Kidney epithelial cell (primary cell): Measurements from ENCODE around the gene VPS33A. TPM values are rescaled to one million over a fixed set of nuclear protein-coding genes. Genes with fewer than 3 reads are reported as not detected.
A peak's percentile ranks its signal among the peaks of the same experiment; 100 is the strongest.

Experiments
- DNase-seq: peaks from one replicate; pipeline ENCODE4 v3.0.0-alpha.2; 2010; ENCODE audit warnings: low read depth
- H3K27me3 ChIP-seq: 2 replicates; pipeline ENCODE4 v1.6.0; 2011; ENCODE audit warnings: low read length; ENCODE audit not compliant: control insufficient read depth, insufficient read depth
- H3K36me3 ChIP-seq: 2 replicates; pipeline ENCODE4 v1.5.1; 2011; ENCODE audit warnings: low read length; ENCODE audit not compliant: control insufficient read depth, insufficient read depth
- H3K4me3 ChIP-seq: 2 replicates; pipeline ENCODE4 v1.5.1; 2011; ENCODE audit warnings: low read depth, mild to moderate bottlenecking, control low read depth, low read length
- CTCF ChIP-seq: IDR thresholded peaks from 2 replicates; pipeline ENCODE4 v1.5.1; 2011; ENCODE audit warnings: mild to moderate bottlenecking, moderate library complexity, low read length, control low read depth, inconsistent platforms; ENCODE audit not compliant: insufficient read depth, poor library complexity, severe bottlenecking
- total RNA-seq: library from RNA; depleted of rRNA; stranded (reverse); fragments of >200 nt; gene quantifications from 2 replicates; pipeline ENCODE4 v1.2.3, GENCODE V29; 2015

VPS33A gene
- total RNA-seq = 21.7 and 26.3 TPM in 2 replicates

GRCh38 chr12:122266230-122266901, at the start of gene VPS33A:
Gene VPS33A, minus strand, starts transcription at chr12:122266494. Its CDS starts 86 bp downstream, at chr12:122266408.
- peak; percentile 93 for DNase-seq
- Histone ChIP-seq H3K4me3 (peak within 1 kb of the TSS; percentile 98), H3K36me3 (no peaks in the 10 kb centered on the region), H3K27me3 (no peaks in the 10 kb centered on the region)
- no peak for TF ChIP-seq CTCF

GRCh38 chr12:122312926-122313325, 46.6 kb upstream of the VPS33A start:
- H3K36me3 ChIP-seq = peaks cover 1% of the 10 kb centered on the region
- no peak for TF ChIP-seq CTCF
- no peak overlapping the region for H3K4me3 ChIP-seq
- no peak for DNase-seq
- no peaks in the 10 kb centered on the region for H3K27me3 ChIP-seq

DNA sequence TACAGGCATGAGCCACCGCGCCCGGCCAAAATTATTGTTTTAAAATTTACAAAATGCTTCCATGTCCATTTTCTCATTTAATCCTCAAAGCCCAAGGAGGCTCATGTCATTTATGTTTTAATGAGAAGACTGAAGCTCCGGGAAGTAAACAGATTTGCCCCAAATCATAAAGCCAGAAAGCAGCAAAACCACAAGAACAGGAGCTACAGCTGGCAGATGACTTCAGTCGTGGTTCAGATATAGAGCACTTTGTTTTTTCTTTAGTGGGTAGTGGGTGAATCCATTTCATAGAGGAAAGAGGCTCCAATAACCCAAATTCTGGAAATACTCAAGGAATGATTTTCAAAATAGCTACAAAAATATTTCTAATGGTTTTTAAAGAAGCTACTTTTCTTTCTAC, 45.4 kb upstream of the VPS33A start:
- Histone ChIP-seq H3K27me3 (no peaks in the 10 kb centered on the region), H3K36me3 (peaks cover 1% of the 10 kb centered on the region), H3K4me3 (no peak overlapping the region)
- no peak for TF ChIP-seq CTCF
- no peak for DNase-seq

- DNase-seq = no peak
- Histone ChIP-seq H3K36me3 (peaks cover 1% of the 10 kb centered on the region), H3K27me3 (no peaks in the 10 kb centered on the region), H3K4me3 (no peak overlapping the region)
- TF ChIP-seq CTCF = no peak
These were observed 44.5 kb upstream of the VPS33A start for GRCh38 chr12:122310626-122311333.

- no peak for TF ChIP-seq CTCF
- H3K36me3 ChIP-seq = peaks cover 1% of the 10 kb centered on the region
- no peak overlapping the region for H3K4me3 ChIP-seq
- no peak for DNase-seq
- no peaks in the 10 kb centered on the region for H3K27me3 ChIP-seq
These were observed 43.3 kb upstream of the VPS33A start for GRCh38 chr12:122309564-122310121.
